Measurements from ENCODE around the gene ADGRG3.
A peak's percentile ranks its signal among the peaks of the same experiment; 100 is the strongest.

Gene ADGRG3

GRCh38 chr16:57693550-57693949 is 25.4 kb downstream of the ADGRG3 start:
- Histone ChIP-seq H3K9me3 (ENCODE audit: control extremely low read depth in 1 of 5, control insufficient read depth in 4 of 5, insufficient read depth in 2 of 5, low read depth in 1 of 5, low read length in 4 of 5) (no peaks in the 10 kb centered on the region), H3K4me3 (ENCODE audit: control insufficient read depth in 1 of 7, extremely low read depth in 1 of 7, insufficient read depth in 4 of 7, low read depth in 2 of 7, low read length in 6 of 7) (no peak overlapping the region), H3K27ac (ENCODE audit: insufficient read depth in 1 of 2, low read depth in 1 of 2, low read length in 2 of 2, poor library complexity in 1 of 2, severe bottlenecking in 2 of 2) (peak overlapping the region in 1 of 2 experiments; percentile 23), H3K4me1 (ENCODE audit: control extremely low read depth in 1 of 4, control insufficient read depth in 4 of 4, insufficient read depth in 4 of 4, low read length in 3 of 4) (peaks cover 8 to 75% (median 68%) of the 10 kb centered on the region in 4 experiments), H3K27me3 (replicated peaks in 2 of 5; ENCODE audit: control insufficient read depth in 4 of 5, insufficient read depth in 5 of 5, low read length in 4 of 5) (no peaks in the 10 kb centered on the region), H3K36me3 (ENCODE audit: control insufficient read depth in 4 of 4, insufficient read depth in 4 of 4, low read length in 3 of 4) (no peaks in the 10 kb centered on the region)
- no peak for DNase-seq
- 82% methylated on average over 2 of the region's 4 CpGs for WGBS (ENCODE audit: insufficient coverage)
- ChIA-PET POLR2A (no interaction called here), CTCF (interaction anchor here (1.3 kb wide), 1 partner anchor 48 kb away, joined by 3 read pairs; no protein-coding TSS in a partner anchor)

GRCh38 chr16:57694231-57694724 is 26.2 kb downstream of the ADGRG3 start:
- DNase-seq = peak in 1 of 3 donors; percentile 51
- H3K4me3 ChIP-seq (ENCODE audit: control insufficient read depth in 1 of 7, extremely low read depth in 1 of 7, insufficient read depth in 4 of 7, low read depth in 2 of 7, low read length in 6 of 7) = peak overlapping the region in 1 of 7 experiments; percentile 52
- peak overlapping the region; percentile 88 to 95 for H3K27ac ChIP-seq (ENCODE audit: insufficient read depth in 1 of 2, low read depth in 1 of 2, low read length in 2 of 2, poor library complexity in 1 of 2, severe bottlenecking in 2 of 2)
- H3K9me3 ChIP-seq (ENCODE audit: control extremely low read depth in 1 of 5, control insufficient read depth in 4 of 5, insufficient read depth in 2 of 5, low read depth in 1 of 5, low read length in 4 of 5) = no peaks in the 10 kb centered on the region
- ChIA-PET POLR2A (interaction anchor here (0.6 kb wide), 1 partner anchor 43 kb away, joined by 3 read pairs; no protein-coding TSS in a partner anchor), CTCF (interaction anchor here (0.6 to 1.5 kb wide), 8 partner anchors 9 to 237 kb away, joined by 3 to 5 read pairs (median 3); partner anchors contain the start of gene KATNB1)
- no peaks in the 10 kb centered on the region for H3K36me3 ChIP-seq (ENCODE audit: control insufficient read depth in 4 of 4, insufficient read depth in 4 of 4, low read length in 3 of 4)
- H3K27me3 ChIP-seq (replicated peaks in 2 of 5; ENCODE audit: control insufficient read depth in 4 of 5, insufficient read depth in 5 of 5, low read length in 4 of 5) = no peaks in the 10 kb centered on the region
- whole genome bisulfite sequencing (ENCODE audit: insufficient coverage) = 75% methylated on average over 9 of the region's 10 CpGs
- peaks cover 6 to 72% (median 63%) of the 10 kb centered on the region in 4 experiments for H3K4me1 ChIP-seq (ENCODE audit: control extremely low read depth in 1 of 4, control insufficient read depth in 4 of 4, insufficient read depth in 4 of 4, low read length in 3 of 4)

- Histone ChIP-seq H3K9me3 (ENCODE audit: control extremely low read depth in 1 of 5, control insufficient read depth in 4 of 5, insufficient read depth in 2 of 5, low read depth in 1 of 5, low read length in 4 of 5) (no peaks in the 10 kb centered on the region), H3K36me3 (ENCODE audit: control insufficient read depth in 4 of 4, insufficient read depth in 4 of 4, low read length in 3 of 4) (no peaks in the 10 kb centered on the region), H3K27me3 (replicated peaks in 2 of 5; ENCODE audit: control insufficient read depth in 4 of 5, insufficient read depth in 5 of 5, low read length in 4 of 5) (no peaks in the 10 kb centered on the region), H3K4me1 (ENCODE audit: control extremely low read depth in 1 of 4, control insufficient read depth in 4 of 4, insufficient read depth in 4 of 4, low read length in 3 of 4) (peaks cover 6 to 69% (median 59%) of the 10 kb centered on the region in 4 experiments), H3K4me3 (ENCODE audit: control insufficient read depth in 1 of 7, extremely low read depth in 1 of 7, insufficient read depth in 4 of 7, low read depth in 2 of 7, low read length in 6 of 7) (peak within 1 kb of the TSS in 4 of 7 experiments; percentile 22 to 52 (median 41)), H3K27ac (ENCODE audit: insufficient read depth in 1 of 2, low read depth in 1 of 2, low read length in 2 of 2, poor library complexity in 1 of 2, severe bottlenecking in 2 of 2) (peak within 1 kb of the TSS; percentile 88 to 95)
- ChIA-PET POLR2A (interaction anchor here (0.6 kb wide), 1 partner anchor 42 kb away, joined by 3 read pairs; no protein-coding TSS in a partner anchor), CTCF (interaction anchor here (0.6 to 1.5 kb wide), 8 partner anchors 10 to 49 kb away, joined by 3 to 5 read pairs (median 3); partner anchors contain the start of gene KATNB1)
- peak; percentile 93 to 99 (median 98) for DNase-seq
- WGBS (ENCODE audit: insufficient coverage) = 0% methylated on average over 3 of the region's 8 CpGs
These were observed 26.9 kb downstream of the ADGRG3 start, which contains the start of gene DRC7 for GRCh38 chr16:57694725-57695679. DRC7 (plus strand) TSS chr16:57694806; CDS start chr16:57697950, 3,144 bp downstream.

GRCh38 chr16:57695680-57696069 is 27.6 kb downstream of the ADGRG3 start:
- no peaks in the 10 kb centered on the region for H3K27me3 ChIP-seq (replicated peaks in 2 of 5; ENCODE audit: control insufficient read depth in 4 of 5, insufficient read depth in 5 of 5, low read length in 4 of 5)
- no peak for DNase-seq
- POLR2A ChIA-PET = no interaction called here
- CTCF ChIA-PET = no interaction called here
- H3K4me1 ChIP-seq (ENCODE audit: control extremely low read depth in 1 of 4, control insufficient read depth in 4 of 4, insufficient read depth in 4 of 4, low read length in 3 of 4) = peaks cover 6 to 64% (median 54%) of the 10 kb centered on the region in 4 experiments
- H3K36me3 ChIP-seq (ENCODE audit: control insufficient read depth in 4 of 4, insufficient read depth in 4 of 4, low read length in 3 of 4) = no peaks in the 10 kb centered on the region
- peak overlapping the region; percentile 36 to 95 for H3K27ac ChIP-seq (ENCODE audit: insufficient read depth in 1 of 2, low read depth in 1 of 2, low read length in 2 of 2, poor library complexity in 1 of 2, severe bottlenecking in 2 of 2)
- 66% methylated on average over 2 of the region's 5 CpGs for WGBS (ENCODE audit: insufficient coverage)
- no peaks in the 10 kb centered on the region for H3K9me3 ChIP-seq (ENCODE audit: control extremely low read depth in 1 of 5, control insufficient read depth in 4 of 5, insufficient read depth in 2 of 5, low read depth in 1 of 5, low read length in 4 of 5)
- H3K4me3 ChIP-seq (ENCODE audit: control insufficient read depth in 1 of 7, extremely low read depth in 1 of 7, insufficient read depth in 4 of 7, low read depth in 2 of 7, low read length in 6 of 7) = peak overlapping the region in 1 of 7 experiments; percentile 30

- no peaks in the 10 kb centered on the region for H3K36me3 ChIP-seq (ENCODE audit: control insufficient read depth in 4 of 4, insufficient read depth in 4 of 4, low read length in 3 of 4)
- peak in 1 of 3 donors; percentile 21 for DNase-seq
- peaks cover 4 to 62% (median 53%) of the 10 kb centered on the region in 4 experiments for H3K4me1 ChIP-seq (ENCODE audit: control extremely low read depth in 1 of 4, control insufficient read depth in 4 of 4, insufficient read depth in 4 of 4, low read length in 3 of 4)
- H3K4me3 ChIP-seq (ENCODE audit: control insufficient read depth in 1 of 7, extremely low read depth in 1 of 7, insufficient read depth in 4 of 7, low read depth in 2 of 7, low read length in 6 of 7) = no peak overlapping the region
- H3K27me3 ChIP-seq (replicated peaks in 2 of 5; ENCODE audit: control insufficient read depth in 4 of 5, insufficient read depth in 5 of 5, low read length in 4 of 5) = no peaks in the 10 kb centered on the region
- H3K27ac ChIP-seq (ENCODE audit: insufficient read depth in 1 of 2, low read depth in 1 of 2, low read length in 2 of 2, poor library complexity in 1 of 2, severe bottlenecking in 2 of 2) = peak overlapping the region in 1 of 2 experiments; percentile 95
- H3K9me3 ChIP-seq (ENCODE audit: control extremely low read depth in 1 of 5, control insufficient read depth in 4 of 5, insufficient read depth in 2 of 5, low read depth in 1 of 5, low read length in 4 of 5) = no peaks in the 10 kb centered on the region
- CTCF ChIA-PET = interaction anchor here (0.8 kb wide), 1 partner anchor 24 kb away, joined by 3 read pairs; no protein-coding TSS in a partner anchor
- POLR2A ChIA-PET = no interaction called here
- 95% methylated on average over 5 of the region's 7 CpGs for WGBS (ENCODE audit: insufficient coverage)
These were observed 28.1 kb downstream of the ADGRG3 start for GRCh38 chr16:57696240-57696639.

- 99% methylated on average over 12 of the region's 17 CpGs for WGBS (ENCODE audit: insufficient coverage)
- CTCF ChIA-PET = interaction anchor here (0.9 to 5.2 kb wide), 4 partner anchors 17 to 48 kb away, joined by 3 to 24 read pairs (median 3); no protein-coding TSS in a partner anchor
These were observed 29.9 kb downstream of the ADGRG3 start for GRCh38 chr16:57697896-57698537.

More at GRCh38 chr16:57697896-57698537, 29.9 kb downstream of the ADGRG3 start:
- no peaks in the 10 kb centered on the region for H3K9me3 ChIP-seq (ENCODE audit: control extremely low read depth in 1 of 5, control insufficient read depth in 4 of 5, insufficient read depth in 2 of 5, low read depth in 1 of 5, low read length in 4 of 5)
- H3K27me3 ChIP-seq (replicated peaks in 2 of 5; ENCODE audit: control insufficient read depth in 4 of 5, insufficient read depth in 5 of 5, low read length in 4 of 5) = no peaks in the 10 kb centered on the region
- POLR2A ChIA-PET = interaction anchor here (1.5 kb wide), 1 partner anchor 37 kb away, joined by 7 read pairs; the partner anchor contains the start of gene KATNB1
- H3K4me3 ChIP-seq (ENCODE audit: control insufficient read depth in 1 of 7, extremely low read depth in 1 of 7, insufficient read depth in 4 of 7, low read depth in 2 of 7, low read length in 6 of 7) = no peak overlapping the region
- peaks cover 0 to 53% (median 47%) of the 10 kb centered on the region in 4 experiments for H3K4me1 ChIP-seq (ENCODE audit: control extremely low read depth in 1 of 4, control insufficient read depth in 4 of 4, insufficient read depth in 4 of 4, low read length in 3 of 4)
- H3K27ac ChIP-seq (ENCODE audit: insufficient read depth in 1 of 2, low read depth in 1 of 2, low read length in 2 of 2, poor library complexity in 1 of 2, severe bottlenecking in 2 of 2) = no peak overlapping the region
- no peak for DNase-seq
- H3K36me3 ChIP-seq (ENCODE audit: control insufficient read depth in 4 of 4, insufficient read depth in 4 of 4, low read length in 3 of 4) = no peaks in the 10 kb centered on the region
